SK-N-SH (cell line): ENCODE measurements around the gene PTPN6. TPM values are rescaled to one million over a fixed set of nuclear protein-coding genes. Genes with fewer than 3 reads are reported as not detected.

Source experiments
- CTCF ChIA-PET: fragments of 300-600, 350-600 bp; formaldehyde crosslinking; extraction: SDS; loops from one replicate; lab custom pipeline; 2021; lab: Yijun Ruan, JAX
- POLR2A ChIA-PET: fragments of 350-600 bp; sonication (Branson Sonifier 250); formaldehyde crosslinking; extraction: SDS; loops from one replicate; lab custom pipeline; 2020; ENCODE audit warnings: antibody characterized with exemption, inconsistent platforms; lab: Yijun Ruan, JAX
- DNase-seq: peaks from one replicate; pipeline ENCODE4 v3.0.0; 2012
- H2AFZ ChIP-seq: fragments of 200-600 bp; sonication (generic); 2 replicates; pipeline ENCODE4 v1.8.1; 2016; ENCODE audit warnings: antibody characterized with exemption, mild to moderate bottlenecking, low read depth
- H3F3A ChIP-seq: fragments of 200-600 bp; sonication (generic); replicated peaks from 2 replicates; pipeline ENCODE3; 2016; ENCODE audit warnings: antibody characterized with exemption, mild to moderate bottlenecking; ENCODE audit not compliant: insufficient read depth
- H3K27ac ChIP-seq, 2 experiments: fragments of 200-500 bp in 1 of 2; fragments of 200-600 bp in 1 of 2; sonication (Bioruptor generic) in 1 of 2; sonication (generic), shearing (Covaris generic) in 1 of 2; 2 replicates each; pipeline versions ENCODE4 v1.5.1 to v1.6.1; 2014 to 2016; ENCODE audit warnings: low read depth in 2 of 2, inconsistent platforms in 1 of 2, low read length in 1 of 2, mild to moderate bottlenecking in 1 of 2, mixed read lengths in 1 of 2
- H3K27me3 ChIP-seq: fragments of 200-600 bp; sonication (generic), shearing (Covaris generic); 2 replicates; pipeline ENCODE4 v1.6.1; 2016; ENCODE audit warnings: mixed run types; ENCODE audit not compliant: insufficient read depth
- H3K36me3 ChIP-seq, 2 experiments: fragments of 200-500 bp in 1 of 2; fragments of 200-600 bp in 1 of 2; sonication (Bioruptor generic) in 1 of 2; sonication (generic) in 1 of 2; replicated peaks in 1 of 2; 2 replicates each; pipeline versions ENCODE3 to v1.5.1; 2014 to 2016; ENCODE audit warnings: low read length in 1 of 2, mild to moderate bottlenecking in 1 of 2; ENCODE audit not compliant: insufficient read depth in 2 of 2, control insufficient read depth in 1 of 2
- H3K4me1 ChIP-seq, 2 experiments: fragments of 200-500 bp in 1 of 2; fragments of 200-600 bp in 1 of 2; sonication (Bioruptor generic) in 1 of 2; sonication (generic), shearing (Covaris generic) in 1 of 2; 2 replicates each; pipeline versions ENCODE4 v1.5.1 to v1.6.1; 2014 to 2016; ENCODE audit warnings: low read depth in 1 of 2, low read length in 1 of 2, mixed run types in 1 of 2; ENCODE audit not compliant: insufficient read depth in 2 of 2, control insufficient read depth in 1 of 2
- H3K4me2 ChIP-seq: fragments of 200-600 bp; sonication (generic), shearing (Covaris generic); 2 replicates; pipeline ENCODE4 v1.6.1; 2017; ENCODE audit warnings: mixed run types
- H3K4me3 ChIP-seq, 2 experiments: fragments of 200-500 bp in 1 of 2; fragments of 200-600 bp in 1 of 2; sonication (Bioruptor generic) in 1 of 2; sonication (generic), shearing (Covaris generic) in 1 of 2; 2 replicates each; pipeline versions ENCODE4 v1.5.1 to v1.8.1; 2014 to 2016; ENCODE audit warnings: low read depth in 2 of 2, inconsistent platforms in 1 of 2, low read length in 1 of 2, mild to moderate bottlenecking in 1 of 2, mixed read lengths in 1 of 2, moderate library complexity in 1 of 2
- H3K79me2 ChIP-seq: fragments of 200-600 bp; sonication (generic); 2 replicates; pipeline ENCODE4 v1.8.1; 2017; ENCODE audit warnings: mild to moderate bottlenecking; ENCODE audit not compliant: insufficient read depth
- H3K9ac ChIP-seq: fragments of 200-600 bp; sonication (generic); 2 replicates; pipeline ENCODE4 v1.6.1; 2017; ENCODE audit warnings: mixed run types
- H3K9me2 ChIP-seq: fragments of 200-600 bp; sonication (generic); 2 replicates; pipeline ENCODE4 v1.6.1; 2017; ENCODE audit warnings: mixed run types
- H3K9me3 ChIP-seq: fragments of 200-600 bp; sonication (generic); 2 replicates; pipeline ENCODE4 v1.6.1; 2017; ENCODE audit warnings: mixed run types, mild to moderate bottlenecking, moderate library complexity
- H4K20me1 ChIP-seq: fragments of 200-600 bp; sonication (generic); 2 replicates; pipeline ENCODE4 v1.6.1; 2017; ENCODE audit warnings: mild to moderate bottlenecking, mixed run types; ENCODE audit not compliant: insufficient read depth
- CTCF ChIP-seq: fragments of 200-600 bp; sonication (generic); IDR thresholded peaks from 2 replicates; pipeline ENCODE4 v1.6.1; 2017; ENCODE audit warnings: antibody characterized with exemption, mild to moderate bottlenecking, moderate library complexity
- ELF1 ChIP-seq: IDR thresholded peaks from 2 replicates; pipeline ENCODE4 v1.4.0; 2012
- EZH2phosphoT487 ChIP-seq: fragments of 200-600 bp; sonication (generic); IDR thresholded peaks from 2 replicates; pipeline ENCODE4 v1.6.1; 2017; ENCODE audit warnings: low read depth, mixed run types, mild to moderate bottlenecking, antibody characterized with exemption, moderate library complexity, borderline replicate concordance
- FOXM1 ChIP-seq: IDR thresholded peaks from 2 replicates; pipeline ENCODE4 v1.4.0; 2012; ENCODE audit warnings: low read depth, mild to moderate bottlenecking
- GABPA ChIP-seq: IDR thresholded peaks from 2 replicates; pipeline ENCODE4 v1.4.0; 2012; ENCODE audit warnings: low read depth, mild to moderate bottlenecking
- JUND ChIP-seq: IDR thresholded peaks from 2 replicates; pipeline ENCODE4 v1.4.0; 2012
- MAX ChIP-seq: IDR thresholded peaks from 2 replicates; pipeline ENCODE4 v1.4.0; 2012; ENCODE audit warnings: low read depth
- NFIC ChIP-seq: IDR thresholded peaks from 2 replicates; pipeline ENCODE4 v1.4.0; 2012; ENCODE audit warnings: borderline replicate concordance
- NRF1 ChIP-seq: IDR thresholded peaks from 2 replicates; pipeline ENCODE4 v1.6.1; 2012; ENCODE audit warnings: low read depth, mild to moderate bottlenecking, low read length
- POLR2AphosphoS5 ChIP-seq: IDR thresholded peaks from 2 replicates; pipeline ENCODE4 v1.6.1; 2012; ENCODE audit warnings: low read depth, low read length
- REST ChIP-seq: IDR thresholded peaks from 2 replicates; pipeline ENCODE4 v1.6.1; 2012; ENCODE audit warnings: mild to moderate bottlenecking, low read depth, low read length, moderate library complexity
- RXRA ChIP-seq: IDR thresholded peaks from 2 replicates; pipeline ENCODE4 v1.4.0; 2012; ENCODE audit warnings: low read depth, mild to moderate bottlenecking, borderline replicate concordance
- SIN3A ChIP-seq: IDR thresholded peaks from 2 replicates; pipeline ENCODE4 v1.6.1; 2012; ENCODE audit warnings: low read depth, mild to moderate bottlenecking, low read length, moderate library complexity, borderline replicate concordance
- SMC3 ChIP-seq: IDR thresholded peaks from 2 replicates; pipeline ENCODE4 v1.6.1; 2012; ENCODE audit warnings: low read depth, low read length, improper control_type of control experiment
- TAF1 ChIP-seq: IDR thresholded peaks from 2 replicates; pipeline ENCODE4 v1.6.1; 2012; ENCODE audit warnings: low read depth, mild to moderate bottlenecking, low read length, moderate library complexity, borderline replicate concordance
- TCF12 ChIP-seq: IDR thresholded peaks from 2 replicates; pipeline ENCODE4 v1.4.0; 2012
- WGBS: methylation state at CpG from one replicate; pipeline ENCODE4 v1.1.6; 2017; ENCODE audit warnings: low lambda C conversion rate; 5-methylcytosine and 5-hydroxymethylcytosine counted together
- polyA plus RNA-seq, 3 experiments: library from polyadenylated mRNA; depleted of rRNA; stranded (reverse); fragments of >200 nt; gene quantifications; 2 replicates each; pipeline ENCODE4 v1.2.3, GENCODE V29; 2012

The PTPN6 gene
- polyA plus RNA-seq, 1 of the 3 experiments (the other 2 are of a cell fraction): 0.12 TPM

- no peak for TF ChIP-seq GABPA
- TF ChIP-seq REST: no peak
- TF ChIP-seq SMC3: no peak
- TF ChIP-seq JUND: no peak
- no peak for TF ChIP-seq FOXM1
- TF ChIP-seq RXRA: no peak
- TF ChIP-seq TAF1: no peak
- no peak for TF ChIP-seq TCF12
- TF ChIP-seq ELF1: no peak
- TF ChIP-seq NFIC: no peak
- no peak for TF ChIP-seq POLR2AphosphoS5
- no peak for TF ChIP-seq EZH2phosphoT487
- TF ChIP-seq SIN3A: no peak
- no peak for TF ChIP-seq MAX
- no peak for TF ChIP-seq CTCF
- TF ChIP-seq NRF1: no peak
- no peak overlapping the region for H3K9ac ChIP-seq
- 86% methylated on average over 10 of the region's 14 CpGs for WGBS
- no peak overlapping the region for H3K4me3 ChIP-seq
- POLR2A ChIA-PET: interaction anchor here (1.4 to 2.7 kb wide), 4 partner anchors 8 to 45 kb away, joined by 4 to 11 read pairs (median 8); partner anchors contain the start of gene SPSB2
- CTCF ChIA-PET: interaction anchor here (0.7 to 9.6 kb wide), 9 partner anchors 8 to 196 kb away, joined by 3 to 62 read pairs (median 4); partner anchors contain the start of gene SPSB2
- peak overlapping the region; percentile 41; the same call in 1 of the 2 replicates for H3K4me2 ChIP-seq
- H2AFZ ChIP-seq: no peak overlapping the region
- H3K36me3 ChIP-seq: peaks cover 6 to 11% of the 10 kb centered on the region in 2 experiments
- H3K27me3 ChIP-seq: no peaks in the 10 kb centered on the region
- H3K27ac ChIP-seq: no peak overlapping the region
- H3K9me2 ChIP-seq: no peaks in the 10 kb centered on the region
- no peaks in the 10 kb centered on the region for H3F3A ChIP-seq
- H3K79me2 ChIP-seq: peaks cover 13% of the 10 kb centered on the region; the same call in 1 of the 2 replicates
- no peaks in the 10 kb centered on the region for H3K9me3 ChIP-seq
- DNase-seq: no peak
- peaks cover 14 to 18% of the 10 kb centered on the region in 2 experiments; a peak in 2 of 4 replicates for H3K4me1 ChIP-seq
- H4K20me1 ChIP-seq: no peaks in the 10 kb centered on the region
Measured at GRCh38 chr12:6917491-6918231, 33.5 kb upstream of the PTPN6 start.
